H1 (cell line): ENCODE results near the gene TNPO2. TPM values are rescaled to one million over a fixed set of nuclear protein-coding genes. Genes with fewer than 3 reads are reported as not detected.

ENCODE experiments used
- CHD7 ChIP-seq: fragments of 300-600 bp; sonication (generic); IDR thresholded peaks from 2 replicates; pipeline ENCODE4 v1.7.1; 2012; ENCODE audit warnings: low read length, moderate library complexity, mild to moderate bottlenecking, inconsistent platforms; ENCODE audit not compliant: insufficient replicate concordance
- CTBP2 ChIP-seq: IDR thresholded peaks from 2 replicates; pipeline ENCODE4 v1.7.0; 2011; ENCODE audit warnings: borderline replicate concordance, mild to moderate bottlenecking, moderate library complexity, mixed read lengths, low read length; ENCODE audit not compliant: insufficient read depth, insufficient read length
- GABPA ChIP-seq: IDR thresholded peaks from 2 replicates; pipeline ENCODE4 v1.6.1; 2011; ENCODE audit warnings: mild to moderate bottlenecking, low read length, moderate library complexity, borderline replicate concordance; ENCODE audit not compliant: insufficient read depth
- JUN ChIP-seq: IDR thresholded peaks from 2 replicates; pipeline ENCODE4 v1.6.1; 2011; ENCODE audit warnings: low read depth, mild to moderate bottlenecking, improper control_type of control experiment, low read length
- JUND ChIP-seq: IDR thresholded peaks from 2 replicates; pipeline ENCODE4 v1.6.1; 2011; ENCODE audit warnings: mild to moderate bottlenecking, improper control_type of control experiment, low read length
- RNF2 ChIP-seq: fragments of 200-900, 300-1000 bp; sonication (generic); IDR thresholded peaks from 2 replicates; pipeline ENCODE4 v1.7.1; 2016; ENCODE audit warnings: borderline replicate concordance, low read depth, mild to moderate bottlenecking, antibody characterized with exemption, low read length; ENCODE audit not compliant: poor library complexity, severe bottlenecking; ENCODE audit errors: missing control alignments
- TCF12 ChIP-seq: IDR thresholded peaks from 2 replicates; pipeline ENCODE4 v1.6.1; 2011; ENCODE audit warnings: low read depth, mild to moderate bottlenecking, low read length
- polyA plus RNA-seq, 7 experiments: library from polyadenylated mRNA; depleted of rRNA in 3 of 7; stranded (reverse) in 5 of 7; unstranded in 2 of 7; fragments of >200 nt in 5 of 7; fragments of 200-250 nt in 2 of 7; gene quantifications; 1 replicate in 5 of 7; 2 replicates in 1 of 7; 4 replicates in 1 of 7; pipeline versions ENCODE4 v1.2.1 to v1.2.3, GENCODE V29; 2011 to 2013; ENCODE audit warnings: missing spikeins in 2 of 7, mixed read lengths in 2 of 7
- total RNA-seq: library from RNA; stranded (reverse); fragmentation: NEBNext Ultra II Directional; extraction: Animal tissue kit (Norgen Biotek cat#: 25700); gene quantifications from 2 replicates; pipeline ENCODE4 v1.2.1, GENCODE V29; 2021

Gene TNPO2
- total and polyA plus RNA-seq, 2 of the 8 experiments (the other 6 are each of a cell fraction or from before 2014, with no cell fraction given), result 112 to 121 TPM

GRCh38 chr19:12652219-12652618 lies 71.5 kb downstream of the TNPO2 start (continued):
- no peak for TF ChIP-seq CHD7
- no peak for TF ChIP-seq JUND
- TF ChIP-seq TCF12, result no peak
- no peak for TF ChIP-seq CTBP2
- TF ChIP-seq GABPA, result no peak
- no peak for TF ChIP-seq RNF2
- no peak for TF ChIP-seq JUN
